COLO829 (cell line): ENCODE results near the gene WIPF2.
A peak's percentile ranks its signal among the peaks of the same experiment; 100 is the strongest.
"Not testable (repeated sequence)": the region's sequence is repeated elsewhere in the genome, so short reads cannot be mapped to it uniquely, and the experiment has no call there.

ENCODE experiments used
- DNase-seq: peaks from one replicate; pipeline ENCODE4 v3.0.0; 2012; ENCODE audit warnings: low spot score

The WIPF2 gene

DNA sequence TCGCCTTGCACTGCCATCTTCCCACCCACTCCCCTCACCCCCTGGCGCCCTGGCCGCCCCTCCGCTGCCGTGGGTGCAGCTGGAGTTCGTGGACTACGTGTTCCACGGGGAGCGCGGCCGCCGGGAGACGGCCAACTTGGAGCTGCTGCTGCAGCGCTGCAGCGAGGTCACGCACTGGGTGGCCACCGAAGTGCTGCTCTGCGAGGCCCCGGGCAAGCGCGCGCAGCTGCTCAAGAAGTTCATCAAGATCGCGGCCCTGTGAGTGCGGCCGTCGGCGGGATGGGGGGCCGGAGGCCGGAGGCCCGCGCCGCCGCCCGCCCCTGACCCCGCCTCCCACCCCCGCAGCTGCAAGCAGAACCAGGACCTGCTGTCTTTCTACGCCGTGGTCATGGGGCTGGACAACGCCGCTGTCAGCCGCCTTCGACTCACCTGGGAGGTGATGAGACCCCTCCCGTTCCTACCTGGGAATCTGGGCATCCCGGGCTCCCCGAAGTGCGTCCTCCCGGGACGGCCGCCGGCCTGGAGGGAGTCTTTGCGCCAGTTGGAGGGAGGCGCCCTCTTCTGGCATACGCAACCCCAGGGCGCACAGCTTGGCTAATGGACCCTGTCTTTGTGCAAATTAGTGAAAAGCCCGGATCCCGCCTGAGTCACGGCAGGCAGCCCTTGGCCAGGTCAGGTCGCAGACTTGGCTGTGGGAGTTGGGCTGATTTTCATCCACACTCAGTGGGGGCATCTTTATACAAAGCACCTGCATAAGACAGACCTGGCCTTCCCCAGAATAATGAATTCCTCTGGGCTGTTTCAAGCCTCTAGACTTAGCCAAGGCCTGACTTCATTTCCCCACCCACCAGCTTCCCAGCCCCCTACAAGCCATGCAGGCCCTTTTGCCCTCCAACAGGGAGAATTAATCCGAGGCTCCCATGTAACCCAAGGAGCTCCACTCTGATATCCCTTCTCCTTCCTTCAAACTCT, 27.6 kb upstream of the WIPF2 start:
- peak; percentile 82 for DNase-seq

DNA sequence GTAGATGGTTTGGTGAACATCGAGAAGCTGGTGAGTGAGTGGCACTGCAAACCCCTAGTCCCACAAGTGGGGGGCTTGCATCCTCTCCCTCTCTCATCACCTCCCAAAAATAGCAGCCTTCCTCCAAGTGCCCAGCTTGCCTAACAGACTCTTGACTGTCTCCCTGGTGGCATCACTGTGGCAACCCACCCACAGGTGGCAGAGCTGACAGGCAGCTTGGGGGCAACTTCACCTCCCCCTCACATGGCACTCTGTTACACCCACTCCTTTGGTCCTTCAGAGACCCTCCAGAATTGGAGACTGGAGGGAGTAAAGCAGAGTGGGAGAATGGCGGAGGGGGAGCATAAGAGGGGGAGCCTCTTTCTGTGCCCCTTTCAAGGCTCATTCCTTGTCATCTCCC, 26.1 kb upstream of the WIPF2 start:
- no peak for DNase-seq

DNA sequence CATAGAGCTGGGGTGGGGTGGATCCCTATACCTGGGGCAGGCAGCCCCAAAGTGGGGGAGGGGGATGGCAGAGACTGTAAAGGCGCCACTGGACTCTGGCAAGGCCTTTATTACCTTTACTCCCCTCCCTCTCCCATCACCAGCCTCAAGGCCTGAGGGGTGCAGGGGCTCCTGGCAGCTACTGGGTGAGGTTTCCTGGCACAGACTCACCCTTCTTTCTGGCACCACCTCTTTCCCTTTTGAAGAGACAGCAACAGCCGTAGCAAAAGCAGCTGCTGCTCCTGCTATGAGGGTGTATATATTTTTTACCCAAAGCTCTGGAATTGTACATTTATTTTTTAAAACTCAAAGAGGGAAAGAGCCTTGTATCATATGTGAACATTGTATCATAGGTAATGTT, 24.3 kb upstream of the WIPF2 start:
- no peak for DNase-seq

DNA sequence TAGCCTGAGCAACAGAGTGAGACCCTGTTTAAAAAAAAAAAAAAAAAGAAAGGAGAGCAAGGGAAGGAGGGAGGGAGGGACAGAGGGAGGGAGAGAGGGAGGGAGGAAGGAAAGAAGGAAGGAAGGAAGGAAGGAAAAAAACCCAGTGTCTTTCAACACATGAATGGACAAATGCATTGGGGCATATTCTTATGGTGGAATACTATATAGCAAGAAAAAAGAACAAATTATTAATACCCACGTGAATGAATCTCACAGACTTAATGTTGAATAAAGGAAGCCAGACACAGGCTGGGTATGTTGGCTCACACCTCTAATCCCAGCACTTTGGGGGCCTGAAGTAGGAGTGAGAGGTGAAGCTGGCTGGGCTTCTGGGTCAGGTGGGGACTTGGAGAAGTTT, 21.6 kb upstream of the WIPF2 start:
- DNase-seq, result no peak

DNA sequence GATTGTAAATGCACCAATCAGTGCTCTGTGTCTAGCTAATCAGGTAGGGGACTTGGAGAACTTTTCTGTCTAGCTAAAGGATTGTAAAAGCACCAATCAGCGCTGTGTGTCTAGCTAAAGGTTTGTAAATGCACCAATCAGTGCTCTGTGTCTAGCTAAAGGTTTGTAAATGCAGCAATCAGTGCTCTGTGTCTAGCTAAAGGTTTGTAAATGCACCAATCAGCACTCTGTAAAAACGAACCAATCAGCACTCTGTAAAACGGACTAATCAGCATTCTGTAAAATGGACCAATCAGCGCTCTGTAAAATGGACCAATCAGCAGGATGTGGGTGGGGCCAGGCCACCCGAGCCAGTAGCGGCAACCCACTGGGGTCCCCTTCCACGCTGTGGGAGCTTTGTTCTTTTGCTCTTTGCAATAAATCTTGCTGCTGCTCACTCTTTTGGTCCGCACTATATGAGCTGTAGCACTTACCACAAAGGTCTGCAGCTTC, 21.1 kb upstream of the WIPF2 start:
- DNase-seq, result not testable (repeated sequence)

DNA sequence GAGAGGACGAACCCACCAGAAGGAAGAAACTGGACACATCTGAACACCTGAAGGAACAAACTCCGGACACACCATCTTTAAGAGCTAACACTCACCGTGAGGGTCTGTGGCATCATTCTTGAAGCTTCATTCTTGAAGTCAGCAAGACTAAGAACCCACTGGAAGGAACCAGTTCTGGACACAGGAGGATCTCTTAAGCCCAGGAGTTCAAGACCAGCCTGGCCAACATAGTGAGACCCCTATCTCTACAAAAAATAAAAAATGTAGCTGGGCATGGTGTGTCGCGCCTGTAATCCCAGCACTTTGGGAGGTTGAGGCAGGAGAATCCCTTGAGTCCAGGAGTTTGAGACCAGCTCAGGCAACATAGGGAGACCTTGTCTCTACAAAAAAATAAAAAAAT, 20.5 kb upstream of the WIPF2 start:
- DNase-seq, result no peak

DNA sequence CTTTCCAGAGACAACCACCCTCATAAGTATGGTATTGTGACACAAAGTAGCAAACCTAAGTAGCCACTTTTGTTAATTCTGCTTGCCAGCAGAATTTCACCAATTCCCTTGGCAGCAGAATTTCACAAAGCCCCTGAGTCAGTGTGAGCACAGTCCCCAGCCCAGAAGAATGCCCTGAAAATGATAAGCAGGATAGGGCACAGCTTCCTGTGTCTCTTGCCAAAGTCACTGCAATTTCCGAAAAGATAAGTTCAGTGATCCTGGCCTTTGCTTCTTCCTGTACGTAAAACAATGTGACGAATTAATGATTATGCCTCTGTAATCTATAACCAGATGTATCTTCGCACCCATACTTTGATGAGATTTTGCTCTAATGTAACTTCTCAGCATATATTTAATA, 16.0 kb upstream of the WIPF2 start:
- no peak for DNase-seq

DNA sequence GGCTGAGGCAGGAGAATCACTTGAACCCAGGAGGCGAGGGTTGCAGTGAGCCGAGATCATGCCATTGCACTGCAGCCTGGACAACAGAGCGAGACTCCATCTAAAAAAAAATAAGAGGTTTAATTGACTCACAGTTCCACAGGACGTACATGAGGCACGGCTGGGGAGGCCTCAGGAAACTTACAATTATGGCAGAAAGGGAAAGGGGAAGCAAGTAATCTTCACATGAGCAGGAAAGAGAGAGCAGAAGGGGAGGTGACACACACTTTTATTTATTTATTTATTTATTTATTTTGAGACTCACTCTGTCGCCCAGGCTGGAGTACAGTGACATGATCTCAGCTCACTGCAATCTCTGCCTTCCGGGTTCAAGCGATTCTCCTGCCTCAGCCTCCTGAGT, 12.9 kb upstream of the WIPF2 start:
- not testable (repeated sequence) for DNase-seq

DNA sequence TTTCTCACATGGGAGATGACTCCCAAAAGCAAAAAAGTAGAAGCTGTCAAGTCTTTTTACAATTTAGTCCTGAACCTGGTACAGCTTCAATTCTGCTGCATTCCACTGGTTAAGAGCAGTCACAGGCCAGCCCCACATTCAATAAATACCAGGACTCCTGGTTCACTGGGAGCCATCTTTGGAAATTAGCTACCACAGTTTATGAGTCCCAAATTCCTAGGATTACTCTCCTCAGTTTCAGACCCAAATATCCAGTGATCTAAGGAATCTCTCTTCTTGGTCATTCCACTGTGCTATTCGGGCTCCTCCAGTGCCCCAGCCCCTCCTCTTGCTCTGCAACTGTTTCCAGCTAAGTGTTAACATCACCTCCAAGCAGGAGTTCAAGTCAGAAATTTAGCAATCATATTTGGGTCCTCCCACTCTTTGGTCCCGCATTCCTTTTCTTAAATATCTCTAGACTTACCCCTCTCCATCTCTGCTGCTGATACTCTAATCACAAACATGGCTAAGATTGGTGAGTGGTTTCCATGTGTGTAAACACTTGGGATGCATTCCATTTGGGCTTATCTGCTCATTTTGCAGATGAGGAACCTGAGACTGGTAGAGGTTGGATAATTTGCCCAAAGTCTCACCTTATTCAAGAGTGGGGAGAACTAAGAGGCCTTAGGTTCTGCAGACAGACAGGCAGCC, 9.6 kb upstream of the WIPF2 start:
- no peak for DNase-seq

DNA sequence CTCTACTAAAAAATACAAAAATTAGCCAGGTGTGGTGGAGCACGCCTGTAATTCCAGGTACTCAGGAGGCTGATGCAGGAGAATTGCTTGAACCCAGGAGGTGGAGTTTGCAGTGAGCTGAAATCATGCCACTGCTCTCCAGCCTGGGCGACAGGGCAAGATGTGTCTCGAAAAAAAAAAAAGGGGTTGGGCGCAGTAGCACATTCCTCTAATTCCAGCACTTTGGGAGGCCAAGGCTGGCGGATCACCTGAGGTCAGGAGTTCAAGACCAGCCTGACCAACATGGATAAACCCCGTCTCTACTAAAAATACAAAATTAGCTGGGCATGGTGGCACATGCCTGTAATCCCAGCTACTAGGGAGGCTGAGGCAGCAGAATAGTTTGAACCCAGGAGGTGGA, 5.2 kb upstream of the WIPF2 start:
- not testable (repeated sequence) for DNase-seq

DNA sequence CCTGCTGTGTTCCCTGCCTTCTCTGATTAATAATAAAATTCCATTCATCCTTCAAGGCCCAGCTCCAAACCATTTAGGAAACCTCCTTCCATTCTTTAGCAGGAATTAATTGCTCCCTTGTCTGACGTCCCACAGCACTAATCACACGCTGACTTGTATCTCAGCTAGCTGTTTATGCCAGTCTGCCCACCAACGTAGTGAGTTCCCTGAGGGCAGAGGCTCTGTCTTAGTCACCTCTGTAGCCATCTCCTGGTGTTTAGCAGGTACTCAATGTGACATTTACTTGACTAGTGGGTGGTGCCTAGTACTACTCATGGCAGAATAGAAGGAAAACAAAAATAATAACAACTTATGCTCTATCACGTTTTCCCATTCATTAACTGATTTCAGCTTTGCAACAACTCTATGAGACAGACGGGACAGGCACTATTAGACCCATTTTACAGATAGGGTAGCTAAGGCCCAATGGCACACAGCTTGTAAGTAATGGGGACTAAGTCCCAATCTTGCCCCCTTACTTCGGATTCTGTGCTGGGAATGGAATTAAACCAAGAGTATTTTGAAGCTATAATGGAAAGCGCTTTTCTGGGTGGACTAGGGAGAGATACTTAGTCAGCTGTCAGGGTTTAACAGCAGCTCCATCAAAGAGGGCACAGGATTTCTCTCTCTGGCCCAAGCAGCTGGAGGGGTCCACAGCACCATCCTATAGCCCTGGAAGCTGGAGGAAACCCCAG, 931 bp upstream of the WIPF2 start:
- no peak for DNase-seq

DNA sequence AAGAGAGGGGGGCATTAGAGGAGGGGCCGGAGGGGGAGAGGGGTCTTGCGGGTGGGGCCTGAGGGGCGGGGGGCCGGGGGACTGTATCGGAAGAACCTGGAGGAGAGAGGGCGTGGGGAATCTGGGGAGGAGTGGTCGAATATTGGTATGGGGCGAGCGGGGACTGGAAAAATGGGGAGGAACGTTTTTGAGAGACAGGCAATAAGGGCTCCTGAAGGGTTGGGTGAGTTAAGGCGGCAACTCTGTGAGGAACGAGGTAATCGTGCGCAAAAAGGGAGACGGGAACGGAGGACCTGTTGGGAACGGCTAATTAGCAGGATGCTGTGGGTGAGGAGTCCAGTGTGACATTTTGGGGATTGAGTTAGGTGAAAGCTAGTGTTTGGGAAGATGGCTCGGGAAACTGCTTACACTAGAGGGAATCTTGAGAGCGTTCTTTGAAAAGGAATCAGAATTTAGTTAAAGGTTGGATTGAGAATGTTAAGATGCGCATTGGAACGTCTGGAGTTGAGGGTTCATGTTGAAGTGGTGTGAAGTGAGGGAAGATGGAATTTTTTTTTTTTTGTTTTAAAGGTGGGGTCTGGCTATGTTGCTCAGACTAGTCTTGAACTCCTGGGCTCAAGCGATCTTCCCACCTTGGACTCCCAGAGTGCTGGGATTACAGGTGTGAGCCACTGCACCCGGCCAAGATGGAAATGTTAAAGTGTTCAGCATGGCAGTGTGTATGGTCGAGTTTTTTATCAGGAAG, 662 bp downstream of the WIPF2 start:
- peak; percentile 27 for DNase-seq

DNA sequence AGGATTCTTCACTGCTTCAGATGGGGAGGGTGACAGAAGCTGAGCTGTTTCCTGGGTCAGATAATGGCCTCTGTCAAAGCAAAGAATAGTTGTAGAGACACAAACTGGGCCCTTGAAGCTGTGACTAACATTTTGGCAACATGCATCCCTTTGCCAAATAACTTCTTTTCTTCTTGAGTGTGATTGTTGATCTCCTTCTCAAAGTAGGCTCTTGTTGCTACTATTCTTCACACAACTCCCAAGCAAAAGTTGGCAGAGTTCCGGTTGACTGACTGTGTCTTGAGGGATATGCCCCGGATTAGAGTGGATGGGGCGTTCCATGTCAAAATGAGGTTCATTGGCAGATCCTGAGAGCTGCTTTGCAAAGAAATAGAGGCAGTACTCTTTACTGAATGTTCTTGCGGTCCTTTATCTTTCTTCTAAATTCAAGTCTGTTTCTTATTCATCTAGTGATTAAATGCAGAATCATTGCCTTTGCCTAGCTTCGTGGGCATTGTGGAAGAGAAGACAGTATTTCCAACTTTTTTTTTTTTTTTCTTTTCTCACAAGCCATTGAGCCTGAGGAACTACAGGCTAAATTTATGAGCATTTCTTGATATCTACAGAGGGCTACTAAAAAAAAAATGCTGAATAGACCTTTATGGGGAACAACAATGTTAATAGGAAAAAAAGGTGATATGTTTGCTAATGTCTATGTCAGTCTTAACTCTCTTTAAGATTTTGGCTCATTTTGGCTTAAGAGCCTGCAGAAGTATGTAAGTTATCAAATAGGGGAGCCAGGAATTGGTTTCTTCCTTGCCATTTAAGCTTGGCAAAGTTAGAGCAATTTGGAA, 5.8 kb downstream of the WIPF2 start:
- DNase-seq, result peak; percentile 66

DNA sequence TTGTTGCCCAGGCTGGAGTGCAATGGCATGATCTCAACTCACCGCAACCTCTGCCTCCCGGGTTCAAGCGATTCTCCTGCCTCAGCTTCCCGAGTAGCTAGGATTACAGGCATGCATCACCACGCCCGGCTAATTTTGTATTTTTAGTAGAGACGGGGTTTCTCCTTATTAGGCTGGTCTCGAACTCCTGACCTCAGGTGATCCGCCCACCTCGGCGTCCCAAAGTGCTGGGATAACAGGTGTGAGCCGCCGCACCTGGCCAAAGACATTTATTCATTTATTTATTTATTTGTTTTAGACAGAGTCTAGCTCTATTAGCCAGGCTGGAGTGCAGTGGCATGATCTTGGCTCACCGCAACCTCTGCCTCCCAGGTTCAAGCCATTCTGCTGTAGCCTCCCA, 10.0 kb downstream of the WIPF2 start:
- not testable (repeated sequence) for DNase-seq

DNA sequence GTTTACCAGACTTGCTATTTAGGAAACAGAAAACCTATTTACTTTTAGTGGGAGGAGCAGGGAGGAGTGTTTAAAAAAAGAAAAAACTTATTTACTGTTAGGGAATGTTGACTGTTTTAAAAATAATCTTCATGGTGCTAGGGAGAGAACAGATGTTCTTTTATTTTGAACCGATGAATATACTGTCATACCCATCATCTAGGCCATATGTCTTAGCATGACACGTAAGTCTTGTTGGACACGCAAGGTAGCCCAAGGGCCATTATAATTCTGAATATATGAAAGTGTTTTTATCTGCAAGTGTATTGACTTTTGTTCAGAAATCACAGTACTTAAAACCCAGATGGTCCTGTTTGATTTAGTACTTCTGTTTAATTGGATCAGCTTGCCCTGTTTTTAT, 11.6 kb downstream of the WIPF2 start:
- DNase-seq, result no peak

DNA sequence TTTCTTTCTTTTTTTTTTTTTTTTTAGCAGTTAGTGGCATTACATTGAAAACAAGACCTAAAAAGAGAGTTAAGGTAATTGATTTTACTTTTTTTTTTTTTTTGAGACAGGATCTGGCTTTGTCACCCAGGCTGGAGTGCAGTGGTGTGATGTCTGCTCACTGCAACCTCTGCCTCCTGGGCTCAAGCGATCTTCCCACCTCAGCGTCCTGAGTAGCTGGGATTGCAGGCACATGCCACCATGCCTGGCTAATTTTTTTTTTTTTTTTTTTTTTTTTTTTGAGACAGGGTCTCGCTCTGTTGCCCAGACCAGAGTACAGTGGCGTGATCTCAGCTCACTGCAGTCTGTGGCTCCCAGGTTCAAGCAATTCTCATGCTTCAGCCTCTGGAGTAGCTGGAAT, 12.8 kb downstream of the WIPF2 start:
- DNase-seq, result not testable (repeated sequence)

DNA sequence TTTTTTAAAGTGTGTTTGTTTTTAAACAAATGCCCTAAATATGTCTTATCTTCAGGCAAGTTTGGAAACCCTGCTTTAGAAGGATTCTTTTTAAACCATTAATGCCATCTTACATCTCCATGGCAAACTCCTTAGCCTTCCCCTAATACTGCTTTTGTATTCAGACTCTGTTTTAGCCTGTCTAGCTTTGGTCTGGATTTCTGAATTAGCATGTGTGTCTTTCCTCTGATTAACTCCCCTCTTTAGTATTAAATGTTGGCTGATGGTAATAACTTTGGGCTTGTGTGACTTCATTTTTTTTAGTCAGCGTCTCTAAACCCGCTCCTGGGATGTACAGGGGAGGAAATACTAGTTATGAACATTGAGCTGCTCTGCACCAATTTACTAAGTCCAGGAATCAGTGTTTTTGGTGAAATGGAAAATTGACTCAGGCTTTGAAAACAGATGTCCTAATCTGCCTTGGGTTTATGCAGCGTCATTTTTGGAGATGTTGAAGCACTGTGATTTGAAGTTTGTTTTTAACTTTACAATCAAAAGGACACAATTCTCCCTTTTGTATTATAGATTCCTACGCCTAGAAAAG, 22.2 kb downstream of the WIPF2 start:
- no peak for DNase-seq

DNA sequence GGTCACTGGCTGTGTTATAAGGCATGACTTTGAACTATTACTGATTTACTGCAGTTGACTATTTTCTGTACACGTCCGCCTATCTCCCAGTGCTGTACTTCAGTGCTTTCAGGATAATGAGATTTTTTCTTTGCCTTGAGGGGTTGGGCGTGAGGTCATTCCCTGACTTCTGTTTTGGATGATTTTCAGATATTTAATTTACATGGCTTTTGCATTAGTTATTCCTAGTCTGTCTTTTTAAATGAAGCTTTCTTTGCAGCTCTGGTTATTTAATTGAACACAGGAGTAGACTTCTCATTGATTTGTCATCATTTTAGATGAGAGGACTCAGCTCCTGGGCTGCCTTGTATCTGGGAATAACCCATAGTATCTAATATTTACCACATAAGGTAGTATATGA, 23.7 kb downstream of the WIPF2 start:
- no peak for DNase-seq

DNA sequence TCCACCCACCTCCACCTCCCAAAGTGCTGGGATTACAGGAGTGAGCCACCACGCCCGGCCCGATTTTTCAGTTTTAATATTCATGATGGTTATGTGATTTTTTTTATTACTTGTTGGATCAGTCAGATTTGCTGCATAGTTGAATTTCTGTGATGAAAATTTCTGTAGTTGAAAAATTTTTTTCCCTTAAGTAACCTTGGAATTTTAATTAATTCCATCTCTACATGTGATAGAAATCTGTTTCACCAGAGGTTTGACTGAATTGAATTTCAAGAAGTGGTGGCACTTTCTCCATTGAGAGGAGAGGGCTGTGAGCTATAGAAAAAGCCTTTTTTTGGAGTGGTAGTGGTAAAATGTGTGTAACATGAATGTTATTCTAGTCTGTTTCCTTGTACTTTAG, 24.7 kb downstream of the WIPF2 start:
- DNase-seq, result no peak

DNA sequence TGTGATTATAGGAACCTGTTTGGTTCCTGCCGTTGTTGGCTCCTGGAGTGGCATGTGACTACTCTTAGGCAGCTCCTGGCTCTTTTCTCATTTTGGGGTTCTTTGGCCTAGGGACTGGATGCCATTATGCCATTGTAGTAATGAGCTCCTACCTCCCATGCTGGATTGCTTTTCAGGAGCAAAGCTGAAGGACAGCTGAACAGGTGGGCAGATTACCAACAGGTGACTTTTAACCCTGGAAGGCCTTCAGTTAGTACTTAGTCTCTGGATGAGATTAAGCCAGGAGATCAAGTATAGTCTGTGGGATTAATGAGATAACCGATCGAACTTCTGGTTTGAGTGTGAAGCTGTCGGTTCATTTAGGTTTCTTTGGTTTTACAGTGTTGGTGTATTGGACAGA, 25.2 kb downstream of the WIPF2 start:
- DNase-seq, result no peak
